WERI-Rb-1 (cell line): ENCODE results near the gene IPO4.

ENCODE experiments used
- DNase-seq: peaks from one replicate; pipeline ENCODE4 v3.0.0-alpha.2; 2020
- H3K27ac ChIP-seq: fragments of 250-450 bp; sonication (Bioruptor Pico); 2 replicates; pipeline ENCODE4 v1.5.1; 2020; ENCODE audit warnings: mild to moderate bottlenecking, moderate library complexity
- H3K27me3 ChIP-seq: fragments of 250-450 bp; sonication (Bioruptor Pico); 2 replicates; pipeline ENCODE4 v1.5.1; 2021; ENCODE audit warnings: mild to moderate bottlenecking, low read depth, moderate library complexity; ENCODE audit not compliant: insufficient read depth, severe bottlenecking
- H3K36me3 ChIP-seq: fragments of 250-450 bp; sonication (Bioruptor Pico); 2 replicates; pipeline ENCODE4 v1.5.1; 2020; ENCODE audit warnings: mild to moderate bottlenecking, moderate library complexity
- H3K4me3 ChIP-seq: 2 replicates; pipeline ENCODE4 v1.5.1; 2011; ENCODE audit warnings: low read depth, mild to moderate bottlenecking, control low read depth, low read length
- H3K9me3 ChIP-seq: fragments of 250-450 bp; sonication (Bioruptor Pico); 2 replicates; pipeline ENCODE4 v1.5.1; 2021; ENCODE audit warnings: mild to moderate bottlenecking, moderate library complexity; ENCODE audit not compliant: severe bottlenecking
- TF ChIP-seq, protein P1 (sequence below): IDR thresholded peaks from 2 replicates; pipeline ENCODE4 v1.5.1; 2011; ENCODE audit warnings: low read depth, mild to moderate bottlenecking, control low read depth, inconsistent platforms, low read length

Gene IPO4, protein sequence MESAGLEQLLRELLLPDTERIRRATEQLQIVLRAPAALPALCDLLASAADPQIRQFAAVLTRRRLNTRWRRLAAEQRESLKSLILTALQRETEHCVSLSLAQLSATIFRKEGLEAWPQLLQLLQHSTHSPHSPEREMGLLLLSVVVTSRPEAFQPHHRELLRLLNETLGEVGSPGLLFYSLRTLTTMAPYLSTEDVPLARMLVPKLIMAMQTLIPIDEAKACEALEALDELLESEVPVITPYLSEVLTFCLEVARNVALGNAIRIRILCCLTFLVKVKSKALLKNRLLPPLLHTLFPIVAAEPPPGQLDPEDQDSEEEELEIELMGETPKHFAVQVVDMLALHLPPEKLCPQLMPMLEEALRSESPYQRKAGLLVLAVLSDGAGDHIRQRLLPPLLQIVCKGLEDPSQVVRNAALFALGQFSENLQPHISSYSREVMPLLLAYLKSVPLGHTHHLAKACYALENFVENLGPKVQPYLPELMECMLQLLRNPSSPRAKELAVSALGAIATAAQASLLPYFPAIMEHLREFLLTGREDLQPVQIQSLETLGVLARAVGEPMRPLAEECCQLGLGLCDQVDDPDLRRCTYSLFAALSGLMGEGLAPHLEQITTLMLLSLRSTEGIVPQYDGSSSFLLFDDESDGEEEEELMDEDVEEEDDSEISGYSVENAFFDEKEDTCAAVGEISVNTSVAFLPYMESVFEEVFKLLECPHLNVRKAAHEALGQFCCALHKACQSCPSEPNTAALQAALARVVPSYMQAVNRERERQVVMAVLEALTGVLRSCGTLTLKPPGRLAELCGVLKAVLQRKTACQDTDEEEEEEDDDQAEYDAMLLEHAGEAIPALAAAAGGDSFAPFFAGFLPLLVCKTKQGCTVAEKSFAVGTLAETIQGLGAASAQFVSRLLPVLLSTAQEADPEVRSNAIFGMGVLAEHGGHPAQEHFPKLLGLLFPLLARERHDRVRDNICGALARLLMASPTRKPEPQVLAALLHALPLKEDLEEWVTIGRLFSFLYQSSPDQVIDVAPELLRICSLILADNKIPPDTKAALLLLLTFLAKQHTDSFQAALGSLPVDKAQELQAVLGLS

DNA sequence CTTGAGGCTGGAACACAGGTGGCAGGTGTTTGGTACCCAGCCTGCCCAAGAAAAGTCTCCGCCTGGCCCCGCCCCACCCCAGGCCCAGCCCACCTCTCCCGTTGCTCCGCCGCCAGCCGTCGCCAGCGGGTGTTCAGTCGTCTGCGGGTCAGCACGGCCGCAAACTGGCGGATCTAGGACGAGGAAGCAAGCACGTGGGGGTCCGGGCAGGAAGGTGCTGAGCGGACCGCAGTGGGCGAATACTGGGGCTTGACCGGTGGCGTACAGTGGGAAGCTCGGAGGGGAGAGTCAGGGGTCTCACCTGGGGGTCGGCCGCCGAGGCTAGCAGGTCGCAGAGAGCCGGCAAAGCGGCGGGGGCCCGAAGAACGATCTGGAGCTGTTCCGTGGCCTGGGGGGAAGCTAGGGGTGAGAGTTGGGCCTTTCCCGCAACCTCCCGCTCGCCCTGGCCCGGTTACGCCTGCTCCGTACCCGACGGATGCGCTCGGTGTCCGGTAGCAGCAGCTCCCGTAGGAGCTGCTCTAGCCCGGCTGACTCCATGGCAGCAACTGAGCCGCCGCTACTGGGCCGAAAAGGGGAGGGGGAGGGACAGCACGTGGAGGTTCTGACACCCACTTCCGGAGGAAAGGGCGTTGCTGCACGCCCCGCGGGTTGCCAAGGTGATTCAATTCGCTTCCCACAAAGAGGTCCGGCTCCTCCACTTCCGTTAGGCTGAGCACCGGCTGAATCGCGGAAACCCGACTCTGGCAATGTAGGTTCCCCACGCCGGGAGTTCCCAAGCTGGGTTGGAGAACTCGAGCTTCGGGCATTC lies at the start of gene IPO4:
Gene IPO4 (minus strand): TSS at position 566 of the 808 bp plus-strand sequence. CDS start 29 bp downstream, at position 537.
- H3K36me3 ChIP-seq, result peaks cover 63% of the 10 kb centered on the region
- peak; percentile 98 for DNase-seq
- H3K27me3 ChIP-seq, result no peaks in the 10 kb centered on the region
- TF ChIP-seq, protein P1, sequence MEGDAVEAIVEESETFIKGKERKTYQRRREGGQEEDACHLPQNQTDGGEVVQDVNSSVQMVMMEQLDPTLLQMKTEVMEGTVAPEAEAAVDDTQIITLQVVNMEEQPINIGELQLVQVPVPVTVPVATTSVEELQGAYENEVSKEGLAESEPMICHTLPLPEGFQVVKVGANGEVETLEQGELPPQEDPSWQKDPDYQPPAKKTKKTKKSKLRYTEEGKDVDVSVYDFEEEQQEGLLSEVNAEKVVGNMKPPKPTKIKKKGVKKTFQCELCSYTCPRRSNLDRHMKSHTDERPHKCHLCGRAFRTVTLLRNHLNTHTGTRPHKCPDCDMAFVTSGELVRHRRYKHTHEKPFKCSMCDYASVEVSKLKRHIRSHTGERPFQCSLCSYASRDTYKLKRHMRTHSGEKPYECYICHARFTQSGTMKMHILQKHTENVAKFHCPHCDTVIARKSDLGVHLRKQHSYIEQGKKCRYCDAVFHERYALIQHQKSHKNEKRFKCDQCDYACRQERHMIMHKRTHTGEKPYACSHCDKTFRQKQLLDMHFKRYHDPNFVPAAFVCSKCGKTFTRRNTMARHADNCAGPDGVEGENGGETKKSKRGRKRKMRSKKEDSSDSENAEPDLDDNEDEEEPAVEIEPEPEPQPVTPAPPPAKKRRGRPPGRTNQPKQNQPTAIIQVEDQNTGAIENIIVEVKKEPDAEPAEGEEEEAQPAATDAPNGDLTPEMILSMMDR, result no peak
- H3K9me3 ChIP-seq, result no peaks in the 10 kb centered on the region
- peak within 1 kb of the TSS; percentile 79 for H3K27ac ChIP-seq
- peak within 1 kb of the TSS; percentile 60 for H3K4me3 ChIP-seq

DNA sequence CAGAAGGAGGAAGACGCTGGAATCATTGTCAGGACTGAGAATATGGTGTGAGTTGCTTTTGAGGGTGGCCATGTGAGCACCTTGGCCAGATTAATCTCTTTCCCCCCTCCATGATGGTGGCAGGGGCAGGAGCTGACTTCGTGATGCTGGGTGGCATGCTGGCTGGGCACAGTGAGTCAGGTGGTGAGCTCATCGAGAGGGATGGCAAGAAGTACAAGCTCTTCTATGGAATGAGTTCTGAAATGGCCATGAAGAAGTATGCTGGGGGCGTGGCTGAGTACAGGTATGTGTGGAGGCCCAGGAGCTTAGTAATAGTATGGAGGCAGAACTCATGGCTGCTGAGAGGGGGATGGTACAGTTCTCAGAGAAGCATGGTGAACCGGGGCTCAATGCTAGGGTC lies 49.5 kb upstream of the IPO4 start:
- Histone ChIP-seq H3K9me3 (no peaks in the 10 kb centered on the region), H3K27me3 (no peaks in the 10 kb centered on the region), H3K27ac (no peak overlapping the region), H3K36me3 (peaks cover 64% of the 10 kb centered on the region), H3K4me3 (no peak overlapping the region)
- no peak for DNase-seq
- TF ChIP-seq, protein P1, result no peak

DNA sequence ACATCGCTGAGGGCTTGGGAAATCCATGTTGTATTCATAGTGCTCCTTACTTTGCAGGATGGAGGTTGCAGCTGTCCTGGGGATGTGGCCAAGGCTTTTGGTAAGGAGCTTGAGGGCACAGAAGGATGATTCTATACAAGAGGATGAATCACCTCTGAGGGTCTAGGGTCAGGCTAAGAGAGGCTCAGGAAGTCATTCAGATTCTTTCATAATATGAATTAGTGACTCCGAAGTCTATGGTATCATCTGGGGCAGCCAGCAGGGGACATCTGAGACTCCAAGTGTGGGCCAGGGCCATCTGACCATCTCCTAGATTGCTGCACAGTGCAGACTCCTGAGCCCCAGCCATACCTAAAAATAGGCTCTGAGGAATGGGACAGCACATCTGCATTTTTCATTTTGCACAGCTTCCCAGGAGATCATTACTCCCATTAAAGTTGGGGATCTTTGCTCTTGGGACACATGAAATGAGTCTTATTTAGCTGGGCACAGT lies 48.9 kb upstream of the IPO4 start:
- no peak for DNase-seq
- no peak overlapping the region for H3K4me3 ChIP-seq
- no peak overlapping the region for H3K27ac ChIP-seq
- no peaks in the 10 kb centered on the region for H3K27me3 ChIP-seq
- H3K9me3 ChIP-seq, result no peaks in the 10 kb centered on the region
- TF ChIP-seq, protein P1, result no peak
- peaks cover 64% of the 10 kb centered on the region for H3K36me3 ChIP-seq

DNA sequence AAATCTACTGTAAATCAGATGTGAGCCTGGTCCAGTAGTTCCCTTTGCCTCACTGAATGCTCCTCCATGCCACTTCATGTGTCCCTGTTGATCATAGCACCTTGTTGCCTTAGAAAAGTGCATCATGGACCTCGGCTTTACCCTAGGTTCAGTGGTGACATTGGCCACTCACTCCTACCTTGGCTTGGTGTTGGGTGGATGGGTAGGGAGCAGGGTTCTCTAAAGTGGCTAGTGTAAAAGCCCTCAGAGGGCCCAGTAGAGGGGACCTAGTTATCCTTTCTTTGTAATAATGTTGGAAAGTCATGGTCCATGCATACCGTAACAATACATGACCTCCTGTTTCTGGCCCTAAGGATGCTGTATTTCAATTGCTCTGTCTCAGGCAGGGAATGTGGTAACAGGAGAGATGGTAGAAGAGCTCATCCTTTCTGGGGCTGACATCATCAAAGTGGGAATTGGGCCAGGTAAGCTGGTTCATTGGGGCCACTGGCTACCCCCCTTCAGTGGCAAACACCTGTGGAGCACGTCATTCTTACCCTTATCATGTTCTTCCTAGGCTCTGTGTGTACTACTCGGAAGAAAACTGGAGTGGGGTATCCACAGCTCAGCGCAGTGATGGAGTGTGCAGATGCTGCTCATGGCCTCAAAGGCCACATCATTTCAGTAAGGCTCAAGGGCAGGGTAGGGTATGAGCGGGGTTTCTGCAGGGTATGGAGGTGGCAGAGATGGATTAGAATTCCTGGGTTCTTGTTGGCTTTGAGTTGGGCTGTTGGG lies 48.3 kb upstream of the IPO4 start:
- peaks cover 64% of the 10 kb centered on the region for H3K36me3 ChIP-seq
- no peak overlapping the region for H3K27ac ChIP-seq
- no peaks in the 10 kb centered on the region for H3K9me3 ChIP-seq
- TF ChIP-seq, protein P1, result no peak
- no peaks in the 10 kb centered on the region for H3K27me3 ChIP-seq
- DNase-seq, result no peak
- H3K4me3 ChIP-seq, result no peak overlapping the region
